ENCODE measurements around the gene GDPD5.

GRCh38 chr11:75557666-75558494 lies 32.1 kb upstream of the GDPD5 start:
- TF ChIP-seq POLR2AphosphoS5 (IDR thresholded peaks at IDR 0.05) (peak; percentile 37 to 49), CTCF (IDR thresholded peaks at IDR 0.05) (no peak), POLR2A (IDR thresholded peaks at IDR 0.05) (no peak), EP300 (IDR thresholded peaks at IDR 0.05) (no peak)
